NCI-H524 treated with DMSO at 0.1 percent for 48 hours (cell line): Measurements from ENCODE around the gene RFX4.
A peak's percentile ranks its signal among the peaks of the same experiment; 100 is the strongest.

Experiments
- DNase-seq: peaks from one replicate; lab custom pipeline; 2025; lab: John Stamatoyannopoulos, UW

The RFX4 gene

GRCh38 chr12:106766393-106766826, 183.6 kb downstream of the RFX4 start:
- no peak for DNase-seq

- no peak for DNase-seq
Observed at GRCh38 chr12:106767206-106767605, 184.4 kb downstream of the RFX4 start.

- no peak for DNase-seq
Observed at GRCh38 chr12:106767954-106768822, 185.4 kb downstream of the RFX4 start.

GRCh38 chr12:106769078-106769477, 186.3 kb downstream of the RFX4 start:
- no peak for DNase-seq

- DNase-seq, result no peak
Observed at GRCh38 chr12:106769546-106769945, 186.7 kb downstream of the RFX4 start.

- DNase-seq, result no peak
Observed at GRCh38 chr12:106771425-106771824, 188.6 kb downstream of the RFX4 start.

GRCh38 chr12:106773286-106774004, 190.6 kb downstream of the RFX4 start:
- no peak for DNase-seq

GRCh38 chr12:106774005-106774807, 191.4 kb downstream of the RFX4 start, which contains the start of gene RIC8B:
Gene RIC8B, plus strand, starts transcription at chr12:106774682. Its CDS starts 64 bp downstream, at chr12:106774746.
- DNase-seq, result peak; percentile 89

- no peak for DNase-seq
Observed at GRCh38 chr12:106774808-106775524, 192.2 kb downstream of the RFX4 start.

- no peak for DNase-seq
Observed at GRCh38 chr12:106776897-106777296, 194.1 kb downstream of the RFX4 start.

- DNase-seq, result no peak
Observed at GRCh38 chr12:106780010-106780631, 197.3 kb downstream of the RFX4 start.

GRCh38 chr12:106782619-106783018, 199.8 kb downstream of the RFX4 start:
- no peak for DNase-seq

- DNase-seq, result no peak
Observed at GRCh38 chr12:106783515-106783914, 200.7 kb downstream of the RFX4 start.

- DNase-seq, result no peak
Observed at GRCh38 chr12:106790020-106790419, 207.2 kb downstream of the RFX4 start.

GRCh38 chr12:106791531-106791930, 208.7 kb downstream of the RFX4 start:
- DNase-seq, result no peak

GRCh38 chr12:106794369-106794768, 211.6 kb downstream of the RFX4 start:
- no peak for DNase-seq

- no peak for DNase-seq
Observed at GRCh38 chr12:106801167-106801708, 218.4 kb downstream of the RFX4 start.

- no peak for DNase-seq
Observed at GRCh38 chr12:106801830-106802533, 219.2 kb downstream of the RFX4 start.

- no peak for DNase-seq
Observed at GRCh38 chr12:106804668-106805067, 221.9 kb downstream of the RFX4 start.
